Measurements from ENCODE around the gene SUSD2. TPM values are rescaled to one million over a fixed set of nuclear protein-coding genes. Genes with fewer than 3 reads are reported as not detected.

SUSD2 gene
- total RNA-seq, 3 donors from 2014 or later, result 0.80 to 7.9 (median 5.6) TPM

GRCh38 chr22:24175160-24175808 is 6.0 kb upstream of the SUSD2 start:
- H3K36me3 ChIP-seq, result peaks cover 5% of the 10 kb centered on the region
- intact Hi-C loops (cut with DNase I; ENCODE audit: low total_unique reads), result no loop called here
- no peaks in the 10 kb centered on the region for H3K9me3 ChIP-seq
- peaks cover 5% of the 10 kb centered on the region in 2 donors for H3K4me1 ChIP-seq
- peak; percentile 61 to 79 for DNase-seq (ENCODE audit: low spot score in 2 of 2)
- peak; percentile 74 to 91 (median 84) for TF ChIP-seq CTCF (IDR thresholded peaks at IDR 0.05)
- no peak for TF ChIP-seq POLR2A (IDR thresholded peaks at IDR 0.05)
- TF ChIP-seq POLR2AphosphoS5 (IDR thresholded peaks at IDR 0.05), result peak in 2 of 3 donors; percentile 27
- no peaks in the 10 kb centered on the region for H3K27me3 ChIP-seq
- H3K4me3 ChIP-seq, result no peak overlapping the region
- H3K27ac ChIP-seq, result peak overlapping the region; percentile 71 to 72

GRCh38 chr22:24176040-24176439 is 5.2 kb upstream of the SUSD2 start:
- Histone ChIP-seq H3K4me3 (no peak overlapping the region), H3K36me3 (peaks cover 5% of the 10 kb centered on the region), H3K9me3 (no peaks in the 10 kb centered on the region), H3K4me1 (peaks cover 5% of the 10 kb centered on the region in 2 donors), H3K27ac (peak overlapping the region; percentile 71 to 72), H3K27me3 (no peaks in the 10 kb centered on the region)
- intact Hi-C loops (cut with DNase I; ENCODE audit: low total_unique reads), result no loop called here
- TF ChIP-seq POLR2A (IDR thresholded peaks at IDR 0.05) (no peak), CTCF (IDR thresholded peaks at IDR 0.05) (no peak), POLR2AphosphoS5 (IDR thresholded peaks at IDR 0.05) (no peak)
- DNase-seq (ENCODE audit: low spot score in 2 of 2), result no peak

- no peak for DNase-seq (ENCODE audit: low spot score in 2 of 2)
- intact Hi-C loops (cut with DNase I; ENCODE audit: low total_unique reads), result no loop called here
Observed at GRCh38 chr22:24176630-24177029, 4.7 kb upstream of the SUSD2 start.

GRCh38 chr22:24177045-24177444 is 4.2 kb upstream of the SUSD2 start:
- intact Hi-C loops (cut with DNase I; ENCODE audit: low total_unique reads), result no loop called here
- peaks cover 13 to 14% of the 10 kb centered on the region in 2 donors for H3K4me1 ChIP-seq
- TF ChIP-seq POLR2AphosphoS5 (IDR thresholded peaks at IDR 0.05) (no peak), CTCF (IDR thresholded peaks at IDR 0.05) (no peak), POLR2A (IDR thresholded peaks at IDR 0.05) (no peak)
- no peaks in the 10 kb centered on the region for H3K36me3 ChIP-seq
- no peaks in the 10 kb centered on the region for H3K9me3 ChIP-seq
- no peak overlapping the region for H3K4me3 ChIP-seq
- peak overlapping the region in 1 of 2 donors; percentile 72 for H3K27ac ChIP-seq
- no peak for DNase-seq (ENCODE audit: low spot score in 2 of 2)
- H3K27me3 ChIP-seq, result no peaks in the 10 kb centered on the region

More at GRCh38 chr22:24176630-24177029, 4.7 kb upstream of the SUSD2 start:
- Histone ChIP-seq H3K27ac (peak overlapping the region in 1 of 2 donors; percentile 72), H3K27me3 (no peaks in the 10 kb centered on the region), H3K36me3 (peaks cover 4% of the 10 kb centered on the region), H3K4me1 (peaks cover 9 to 10% of the 10 kb centered on the region in 2 donors), H3K4me3 (no peak overlapping the region), H3K9me3 (no peaks in the 10 kb centered on the region)
- TF ChIP-seq POLR2A (IDR thresholded peaks at IDR 0.05) (no peak), CTCF (IDR thresholded peaks at IDR 0.05) (no peak), POLR2AphosphoS5 (IDR thresholded peaks at IDR 0.05) (no peak)

- no peak for DNase-seq (ENCODE audit: low spot score in 2 of 2)
- intact Hi-C loops (cut with DNase I; ENCODE audit: low total_unique reads), result no loop called here
- Histone ChIP-seq H3K36me3 (no peaks in the 10 kb centered on the region), H3K27ac (peak overlapping the region in 1 of 2 donors; percentile 72), H3K9me3 (no peaks in the 10 kb centered on the region), H3K4me1 (peaks cover 14 to 15% of the 10 kb centered on the region in 2 donors), H3K4me3 (no peak overlapping the region), H3K27me3 (no peaks in the 10 kb centered on the region)
- TF ChIP-seq POLR2A (IDR thresholded peaks at IDR 0.05) (no peak), CTCF (IDR thresholded peaks at IDR 0.05) (no peak), POLR2AphosphoS5 (IDR thresholded peaks at IDR 0.05) (no peak)
Observed at GRCh38 chr22:24177456-24177855, 3.8 kb upstream of the SUSD2 start.
